OCI-LY1 (cell line): ENCODE data around the gene PRKG2.

Source experiments
- H2AFZ ChIP-seq: fragments of 200-600 bp; sonication (generic), shearing (Covaris generic); 2 replicates; pipeline ENCODE4 v1.6.0; 2014; ENCODE audit warnings: antibody characterized with exemption, mild to moderate bottlenecking, low read length
- H3F3A ChIP-seq: fragments of 200-600 bp; sonication (generic), shearing (Covaris generic); 2 replicates; pipeline ENCODE4 v1.6.0; 2014; ENCODE audit warnings: mild to moderate bottlenecking, antibody characterized with exemption, low read length, moderate library complexity; ENCODE audit not compliant: insufficient read depth
- H3K27ac ChIP-seq: fragments of 200-600 bp; sonication (generic); 2 replicates; pipeline ENCODE4 v1.5.1; 2014; ENCODE audit warnings: low read length, mixed run types, mild to moderate bottlenecking, low read depth; ENCODE audit not compliant: poor library complexity, severe bottlenecking
- H3K27me3 ChIP-seq: fragments of 200-600 bp; sonication (generic); 2 replicates; pipeline ENCODE4 v1.6.0; 2014; ENCODE audit warnings: antibody characterized with exemption, mild to moderate bottlenecking, low read length, moderate library complexity; ENCODE audit not compliant: insufficient read depth
- H3K36me3 ChIP-seq: fragments of 200-600 bp; sonication (generic); 2 replicates; pipeline ENCODE4 v1.6.1; 2014; ENCODE audit warnings: mild to moderate bottlenecking, antibody characterized with exemption, low read length, moderate library complexity, mixed read lengths; ENCODE audit not compliant: insufficient read depth
- H3K4me1 ChIP-seq: fragments of 200-600 bp; sonication (generic); 2 replicates; pipeline ENCODE4 v1.5.1; 2014; ENCODE audit warnings: mild to moderate bottlenecking, low read length, moderate library complexity; ENCODE audit not compliant: insufficient read depth, severe bottlenecking
- H3K4me2 ChIP-seq: fragments of 200-600 bp; sonication (generic), shearing (Covaris generic); 2 replicates; pipeline ENCODE4 v1.6.1; 2014; ENCODE audit warnings: low read length
- H3K4me3 ChIP-seq: fragments of 200-600 bp; sonication (generic); 2 replicates; pipeline ENCODE4 v1.5.1; 2014; ENCODE audit warnings: low read length, low read depth, mild to moderate bottlenecking, mixed read lengths; ENCODE audit not compliant: poor library complexity, severe bottlenecking
- H3K79me2 ChIP-seq: fragments of 200-600 bp; shearing (Covaris generic); 2 replicates; pipeline ENCODE4 v1.6.1; 2016; ENCODE audit warnings: mixed run types, low read length, mixed read lengths; ENCODE audit not compliant: insufficient read depth
- H3K9ac ChIP-seq: fragments of 200-600 bp; sonication (generic), shearing (Covaris generic); 2 replicates; pipeline ENCODE4 v1.6.1; 2014; ENCODE audit warnings: mild to moderate bottlenecking, low read length, mixed read lengths
- H3K9me2 ChIP-seq: fragments of 200-600 bp; sonication (generic), shearing (Covaris generic); 2 replicates; pipeline ENCODE4 v1.6.1; 2014; ENCODE audit warnings: low read depth, mild to moderate bottlenecking, low read length, mixed read lengths
- H3K9me3 ChIP-seq: fragments of 200-600 bp; shearing (Covaris generic); 2 replicates; pipeline ENCODE4 v1.6.1; 2014; ENCODE audit warnings: low read length, mixed read lengths
- H4K20me1 ChIP-seq: fragments of 200-600 bp; sonication (generic), shearing (Covaris generic); 2 replicates; pipeline ENCODE4 v1.6.0; 2016; ENCODE audit warnings: mild to moderate bottlenecking, low read length; ENCODE audit not compliant: insufficient read depth
- CTCF ChIP-seq: fragments of 200-600 bp; sonication (generic), shearing (Covaris generic); IDR thresholded peaks from 2 replicates; pipeline ENCODE4 v1.5.1; 2017; ENCODE audit warnings: mild to moderate bottlenecking, antibody characterized with exemption, low read length, moderate library complexity, mixed read lengths
- EZH2 ChIP-seq: fragments of 200-600 bp; sonication (generic), shearing (Covaris generic); IDR thresholded peaks from 2 replicates; pipeline ENCODE4 v1.8.0; 2017; ENCODE audit warnings: borderline replicate concordance, mixed run types, mild to moderate bottlenecking, antibody characterized with exemption, low read length, moderate library complexity, mixed read lengths

PRKG2 gene

GRCh38 chr4:81165861-81166430, 49.1 kb downstream of the PRKG2 start:
- H3F3A ChIP-seq: no peaks in the 10 kb centered on the region
- H3K4me2 ChIP-seq: no peak overlapping the region
- H3K9me3 ChIP-seq: no peaks in the 10 kb centered on the region
- H3K4me1 ChIP-seq: no peaks in the 10 kb centered on the region
- no peak overlapping the region for H3K27ac ChIP-seq
- H3K79me2 ChIP-seq: no peaks in the 10 kb centered on the region
- no peaks in the 10 kb centered on the region for H4K20me1 ChIP-seq
- H3K4me3 ChIP-seq: no peak overlapping the region
- TF ChIP-seq EZH2 (no peak), CTCF (no peak)
- no peaks in the 10 kb centered on the region for H3K27me3 ChIP-seq
- H3K36me3 ChIP-seq: no peaks in the 10 kb centered on the region
- no peak overlapping the region for H2AFZ ChIP-seq
- H3K9ac ChIP-seq: no peak overlapping the region
- no peaks in the 10 kb centered on the region for H3K9me2 ChIP-seq

DNA sequence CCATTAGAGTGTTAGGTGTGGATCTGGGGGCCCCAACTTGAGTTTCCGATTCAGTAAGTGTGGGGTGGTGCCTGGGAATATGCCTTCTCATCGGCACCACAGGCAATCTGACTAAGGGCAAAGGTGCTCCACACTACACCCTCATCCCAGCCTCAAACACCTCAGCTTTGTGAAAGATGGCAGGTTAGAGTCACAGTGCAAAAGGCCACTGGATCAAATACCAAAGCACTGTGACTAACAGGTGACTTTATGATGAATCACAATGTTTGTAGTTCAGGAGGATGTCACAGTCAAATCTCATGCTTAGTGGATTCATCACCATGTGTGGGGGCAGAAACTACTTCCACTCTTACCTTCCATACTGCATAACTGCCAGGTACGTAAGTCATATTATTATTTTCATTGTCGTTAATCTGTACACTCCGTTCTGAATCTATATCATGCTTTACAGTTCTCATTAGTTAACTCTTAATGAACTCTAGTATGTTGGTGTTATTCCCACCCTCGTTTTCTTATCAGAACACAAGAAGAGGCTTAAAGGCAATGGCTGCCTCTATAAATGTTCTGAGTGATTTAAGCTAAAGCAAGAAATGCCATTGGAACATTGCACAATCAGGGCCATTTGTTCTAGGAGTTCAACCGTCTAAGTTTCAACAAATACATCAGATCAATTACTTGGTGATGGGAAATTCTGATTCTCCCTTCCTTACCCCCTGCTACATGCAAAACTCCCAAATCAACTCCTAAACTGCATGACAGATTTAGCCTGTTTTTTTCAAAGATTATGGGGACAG, 50.2 kb downstream of the PRKG2 start:
- H3K27ac ChIP-seq: no peak overlapping the region
- no peaks in the 10 kb centered on the region for H3K36me3 ChIP-seq
- no peak overlapping the region for H3K4me3 ChIP-seq
- no peak overlapping the region for H3K4me2 ChIP-seq
- H3K79me2 ChIP-seq: no peaks in the 10 kb centered on the region
- H3K4me1 ChIP-seq: no peaks in the 10 kb centered on the region
- TF ChIP-seq EZH2 (no peak), CTCF (no peak)
- H3K9ac ChIP-seq: no peak overlapping the region
- H3K9me2 ChIP-seq: no peaks in the 10 kb centered on the region
- no peaks in the 10 kb centered on the region for H3K27me3 ChIP-seq
- no peaks in the 10 kb centered on the region for H3K9me3 ChIP-seq
- no peak overlapping the region for H2AFZ ChIP-seq
- H4K20me1 ChIP-seq: no peaks in the 10 kb centered on the region
- no peaks in the 10 kb centered on the region for H3F3A ChIP-seq

GRCh38 chr4:81164126-81164525, 50.9 kb downstream of the PRKG2 start:
- H3F3A ChIP-seq: no peaks in the 10 kb centered on the region
- no peak overlapping the region for H3K4me2 ChIP-seq
- H3K27me3 ChIP-seq: no peaks in the 10 kb centered on the region
- H3K9me2 ChIP-seq: no peaks in the 10 kb centered on the region
- no peaks in the 10 kb centered on the region for H3K36me3 ChIP-seq
- no peak overlapping the region for H3K4me3 ChIP-seq
- no peaks in the 10 kb centered on the region for H4K20me1 ChIP-seq
- no peaks in the 10 kb centered on the region for H3K4me1 ChIP-seq
- no peak overlapping the region for H2AFZ ChIP-seq
- H3K79me2 ChIP-seq: no peaks in the 10 kb centered on the region
- no peak overlapping the region for H3K27ac ChIP-seq
- H3K9ac ChIP-seq: no peak overlapping the region
- no peaks in the 10 kb centered on the region for H3K9me3 ChIP-seq
- no peak for TF ChIP-seq CTCF
- TF ChIP-seq EZH2: no peak
